Jurkat, Clone E6-1 (cell line): ENCODE data around the gene VPS35L.

Source experiments
- DNase-seq: peaks from one replicate; pipeline ENCODE4 v3.0.0-alpha.2; 2011; ENCODE audit warnings: low read depth, low spot score
- H3K4me3 ChIP-seq: 2 replicates; pipeline ENCODE4 v1.5.1; 2011; ENCODE audit warnings: mild to moderate bottlenecking, low read length, control low read depth, moderate library complexity

The VPS35L gene

GRCh38 chr16:19681637-19682036 is 126.1 kb downstream of the VPS35L start:
- DNase-seq: no peak
- H3K4me3 ChIP-seq: no peak overlapping the region

- H3K4me3 ChIP-seq: no peak overlapping the region
Observed at GRCh38 chr16:19683453-19684236, 128.1 kb downstream of the VPS35L start.

GRCh38 chr16:19685176-19685575 is 129.7 kb downstream of the VPS35L start:
- H3K4me3 ChIP-seq: no peak overlapping the region
- DNase-seq: no peak

More at GRCh38 chr16:19683453-19684236, 128.1 kb downstream of the VPS35L start:
- DNase-seq: no peak

GRCh38 chr16:19687279-19687678 is 131.8 kb downstream of the VPS35L start:
- DNase-seq: no peak
- no peak overlapping the region for H3K4me3 ChIP-seq

- H3K4me3 ChIP-seq: no peak overlapping the region
- DNase-seq: peak; percentile 32
Observed at GRCh38 chr16:19688396-19689024, 133.0 kb downstream of the VPS35L start.

- no peak for DNase-seq
- no peak overlapping the region for H3K4me3 ChIP-seq
Observed at GRCh38 chr16:19689342-19689741, 133.8 kb downstream of the VPS35L start.

GRCh38 chr16:19690196-19690595 is 134.7 kb downstream of the VPS35L start:
- DNase-seq: no peak
- no peak overlapping the region for H3K4me3 ChIP-seq

- no peak for DNase-seq
- H3K4me3 ChIP-seq: no peak overlapping the region
Observed at GRCh38 chr16:19691161-19691711, 135.7 kb downstream of the VPS35L start.

GRCh38 chr16:19694989-19695388 is 139.5 kb downstream of the VPS35L start:
- DNase-seq: no peak
- H3K4me3 ChIP-seq: no peak overlapping the region

- DNase-seq: peak; percentile 74
- no peak overlapping the region for H3K4me3 ChIP-seq
Observed at GRCh38 chr16:19696328-19696727, 140.8 kb downstream of the VPS35L start.

GRCh38 chr16:19696961-19697360 is 141.5 kb downstream of the VPS35L start:
- no peak for DNase-seq
- no peak overlapping the region for H3K4me3 ChIP-seq

GRCh38 chr16:19697756-19698318 is 142.3 kb downstream of the VPS35L start:
- no peak for DNase-seq
- H3K4me3 ChIP-seq: no peak overlapping the region

- no peak overlapping the region for H3K4me3 ChIP-seq
- no peak for DNase-seq
Observed at GRCh38 chr16:19698480-19699465, 143.3 kb downstream of the VPS35L start.

- H3K4me3 ChIP-seq: no peak overlapping the region
- DNase-seq: no peak
Observed at GRCh38 chr16:19699472-19699871, 144.0 kb downstream of the VPS35L start.

- no peak for DNase-seq
- H3K4me3 ChIP-seq: no peak overlapping the region
Observed at GRCh38 chr16:19700319-19700781, 144.8 kb downstream of the VPS35L start.

GRCh38 chr16:19701091-19701490 is 145.6 kb downstream of the VPS35L start:
- no peak for DNase-seq
- H3K4me3 ChIP-seq: no peak overlapping the region

- no peak overlapping the region for H3K4me3 ChIP-seq
- no peak for DNase-seq
Observed at GRCh38 chr16:19703172-19703889, 147.8 kb downstream of the VPS35L start.
